Gastroesophageal sphincter (tissue), 4 donors: ENCODE results near the gene HAGHL. TPM values are rescaled to one million over a fixed set of nuclear protein-coding genes. Genes with fewer than 3 reads are reported as not detected.

Source experiments
- ATAC-seq: fragments of 150-250 bp; one replicate; pipeline ENCODE4 v1.9.1; 2016; ENCODE audit warnings: mild to moderate bottlenecking, moderate library complexity
- H3K27ac ChIP-seq, 4 donors: fragments of 200-600 bp; sonication (generic) in 3 of 4; 1 replicate in 3 of 4; 2 replicates in 1 of 4; pipeline ENCODE4 v1.5.1; 2016 to 2019
- H3K27me3 ChIP-seq: fragments of 200-600 bp; sonication (generic); one replicate; pipeline ENCODE4 v1.5.1; 2019
- H3K36me3 ChIP-seq, 2 donors: fragments of 200-600 bp; sonication (generic); one replicate each; pipeline ENCODE4 v1.5.1; 2019; ENCODE audit warnings: control low read depth in 1 of 2
- H3K4me1 ChIP-seq, 3 donors: fragments of 200-600 bp; sonication (generic); 1 replicate in 2 of 3; 2 replicates in 1 of 3; pipeline ENCODE4 v1.5.1; 2016 to 2019; ENCODE audit warnings: control low read depth in 2 of 3
- H3K4me3 ChIP-seq, 2 donors: fragments of 200-600 bp; sonication (generic); one replicate each; pipeline ENCODE4 v1.5.1; 2019; ENCODE audit warnings: mild to moderate bottlenecking in 1 of 2, moderate library complexity in 1 of 2
- H3K9me3 ChIP-seq, 3 donors: fragments of 200-600 bp; sonication (generic); one replicate each; pipeline ENCODE4 v1.5.1; 2017 to 2019; ENCODE audit warnings: control low read depth in 2 of 3
- EP300 ChIP-seq: sonication (generic); formaldehyde crosslinking; IDR thresholded peaks from one replicate; pipeline ENCODE4 v1.6.1; 2017; ENCODE audit warnings: antibody characterized with exemption, mild to moderate bottlenecking
- POLR2A ChIP-seq, 2 donors: fragments of 450-650 bp; IDR thresholded peaks; one replicate each; pipeline ENCODE4 v1.6.1; 2017; ENCODE audit warnings: antibody characterized with exemption in 2 of 2, mild to moderate bottlenecking in 2 of 2, moderate library complexity in 1 of 2
- POLR2AphosphoS5 ChIP-seq: sonication (generic); formaldehyde crosslinking; IDR thresholded peaks from one replicate; pipeline ENCODE4 v1.6.1; 2017; ENCODE audit warnings: antibody characterized with exemption
- WGBS, 2 donors: methylation state at CpG; one replicate each; pipeline ENCODE4 v1.1.5; 2018; ENCODE audit warnings: low coverage in 1 of 2; 5-methylcytosine and 5-hydroxymethylcytosine counted together
- total RNA-seq, 4 donors: library from RNA; depleted of rRNA; stranded (reverse); fragments of >200 nt; gene quantifications; one replicate each; pipeline ENCODE4 v1.1.0, GENCODE V29; 2016
- TF ChIP-seq, protein P1 (sequence below), 4 experiments: fragments of 200-600 bp in 2 of 4; fragments of 450-650 bp in 2 of 4; sonication (generic) in 1 of 4; IDR thresholded peaks; one replicate each; pipeline ENCODE4 v1.5.1; 2017 to 2019; ENCODE audit warnings: antibody characterized with exemption in 4 of 4, mild to moderate bottlenecking in 2 of 4, moderate library complexity in 2 of 4

Gene HAGHL
- total RNA-seq, 4 donors from 2014 or later, result 1.1 to 4.8 (median 2.8) TPM

DNA sequence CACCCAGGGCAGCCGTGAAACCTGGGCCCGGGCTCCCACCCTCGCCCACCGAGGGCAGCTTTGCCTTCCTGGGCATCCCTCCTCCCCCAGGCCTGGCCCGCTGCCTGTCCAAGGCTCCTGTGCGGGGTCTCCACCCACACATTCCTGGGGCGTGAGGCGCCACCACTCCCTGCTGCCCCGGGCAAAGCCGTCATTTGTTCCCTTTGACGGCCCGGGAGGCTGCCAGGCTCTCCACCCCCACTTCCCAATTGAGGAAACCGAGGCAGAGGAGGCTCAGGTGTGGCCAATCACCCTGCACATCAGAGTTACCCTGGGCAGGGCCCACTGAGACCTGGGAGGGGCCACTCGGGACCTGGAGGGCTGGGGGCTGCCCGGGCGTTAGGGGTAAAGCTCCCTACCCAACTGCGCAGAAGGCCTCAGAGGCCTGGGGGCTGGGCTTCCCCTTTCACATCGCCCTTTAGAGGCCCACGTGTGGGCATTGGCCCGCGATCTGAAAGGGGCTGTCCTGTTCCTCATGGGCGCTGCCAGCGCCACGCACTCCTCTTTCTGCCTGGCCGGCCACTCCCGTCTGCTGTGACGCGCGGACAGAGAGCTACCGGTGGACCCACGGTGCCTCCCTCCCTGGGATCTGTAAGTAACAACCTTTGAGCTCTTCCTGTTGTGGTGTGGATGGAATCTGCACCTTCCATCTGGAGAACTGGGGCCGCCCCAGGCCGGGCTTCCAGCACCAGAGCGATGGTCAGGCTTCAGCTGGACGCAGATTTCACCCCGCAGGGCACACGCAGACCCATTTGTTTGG, 33.8 kb downstream of the HAGHL start, which contains the start of gene MSLN:
TSS of gene MSLN (plus strand) at position 190 of the 799 bp plus-strand sequence. CDS start 1,947 bp downstream, outside the sequence.
- WGBS, 2 donors, result 40 to 88% methylated on average over 1 to 10 of the region's 37 CpGs
- ATAC-seq, result no peak
- Histone ChIP-seq H3K27me3 (peaks cover 57% of the 10 kb centered on the region), H3K36me3 (no peaks in the 10 kb centered on the region), H3K4me3 (no peak within 1 kb of the TSS), H3K9me3 (no peaks in the 10 kb centered on the region), H3K27ac (no peak within 1 kb of the TSS), H3K4me1 (no peaks in the 10 kb centered on the region)
- TF ChIP-seq POLR2AphosphoS5, result no peak
- TF ChIP-seq, protein P1, sequence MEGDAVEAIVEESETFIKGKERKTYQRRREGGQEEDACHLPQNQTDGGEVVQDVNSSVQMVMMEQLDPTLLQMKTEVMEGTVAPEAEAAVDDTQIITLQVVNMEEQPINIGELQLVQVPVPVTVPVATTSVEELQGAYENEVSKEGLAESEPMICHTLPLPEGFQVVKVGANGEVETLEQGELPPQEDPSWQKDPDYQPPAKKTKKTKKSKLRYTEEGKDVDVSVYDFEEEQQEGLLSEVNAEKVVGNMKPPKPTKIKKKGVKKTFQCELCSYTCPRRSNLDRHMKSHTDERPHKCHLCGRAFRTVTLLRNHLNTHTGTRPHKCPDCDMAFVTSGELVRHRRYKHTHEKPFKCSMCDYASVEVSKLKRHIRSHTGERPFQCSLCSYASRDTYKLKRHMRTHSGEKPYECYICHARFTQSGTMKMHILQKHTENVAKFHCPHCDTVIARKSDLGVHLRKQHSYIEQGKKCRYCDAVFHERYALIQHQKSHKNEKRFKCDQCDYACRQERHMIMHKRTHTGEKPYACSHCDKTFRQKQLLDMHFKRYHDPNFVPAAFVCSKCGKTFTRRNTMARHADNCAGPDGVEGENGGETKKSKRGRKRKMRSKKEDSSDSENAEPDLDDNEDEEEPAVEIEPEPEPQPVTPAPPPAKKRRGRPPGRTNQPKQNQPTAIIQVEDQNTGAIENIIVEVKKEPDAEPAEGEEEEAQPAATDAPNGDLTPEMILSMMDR (IDR thresholded peaks at IDR 0.05), result no peak
- TF ChIP-seq POLR2A (IDR thresholded peaks at IDR 0.05), result no peak
- no peak for TF ChIP-seq EP300

DNA sequence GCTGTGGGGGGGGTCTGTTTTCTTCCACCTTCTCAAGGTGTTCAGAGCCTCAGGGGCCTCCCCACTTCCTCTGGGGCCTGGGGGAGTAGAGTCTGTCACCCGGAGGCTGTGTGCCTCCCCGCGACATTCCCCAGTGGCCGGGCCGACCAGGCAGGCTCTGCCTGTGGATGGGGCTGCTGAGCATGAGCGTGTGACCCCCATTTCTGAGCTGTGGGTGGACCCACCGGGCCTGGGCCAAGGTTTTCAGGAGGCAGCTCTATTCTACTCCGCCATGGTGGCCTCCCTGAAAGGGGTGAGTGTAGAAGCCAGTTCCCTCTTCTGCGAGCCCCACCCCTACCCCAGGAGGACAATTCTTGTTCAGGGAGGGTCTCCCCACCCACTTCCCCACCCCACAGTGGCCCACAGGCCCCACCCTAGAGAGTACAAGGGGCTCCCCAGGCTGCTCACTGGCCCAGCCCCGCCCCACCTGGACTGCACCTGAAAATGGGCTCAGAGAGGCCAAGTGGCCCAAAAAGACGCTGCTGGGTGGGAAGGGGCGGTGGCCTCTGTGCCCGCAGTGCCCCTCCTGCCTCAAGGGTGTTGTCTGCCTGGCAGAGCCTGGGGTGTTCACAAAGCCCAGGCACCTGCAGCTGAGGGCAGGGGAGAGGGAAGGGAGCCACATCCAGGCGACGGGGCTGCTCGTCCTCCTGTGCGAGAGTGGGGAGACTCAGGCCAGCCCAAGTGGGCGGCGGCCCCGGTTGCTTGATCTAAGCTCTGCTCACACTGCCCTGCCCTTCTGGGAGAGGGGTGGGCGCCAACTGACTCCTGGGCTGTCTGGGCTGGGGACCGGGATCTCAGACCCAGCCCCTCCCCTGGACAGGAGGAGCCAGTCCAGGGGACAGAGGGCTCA, 35.0 kb downstream of the HAGHL start:
- Histone ChIP-seq H3K36me3 (no peaks in the 10 kb centered on the region), H3K4me1 (no peaks in the 10 kb centered on the region), H3K27me3 (peaks cover 59% of the 10 kb centered on the region), H3K9me3 (no peaks in the 10 kb centered on the region), H3K27ac (no peak overlapping the region), H3K4me3 (no peak overlapping the region)
- no peak for TF ChIP-seq POLR2AphosphoS5
- TF ChIP-seq POLR2A (IDR thresholded peaks at IDR 0.05), result no peak
- TF ChIP-seq, protein P1 (IDR thresholded peaks at IDR 0.05), result no peak
- TF ChIP-seq EP300, result no peak
- no CpG with 5 or more reads among the region's 22 CpGs for WGBS, 2 donors
- no peak for ATAC-seq

DNA sequence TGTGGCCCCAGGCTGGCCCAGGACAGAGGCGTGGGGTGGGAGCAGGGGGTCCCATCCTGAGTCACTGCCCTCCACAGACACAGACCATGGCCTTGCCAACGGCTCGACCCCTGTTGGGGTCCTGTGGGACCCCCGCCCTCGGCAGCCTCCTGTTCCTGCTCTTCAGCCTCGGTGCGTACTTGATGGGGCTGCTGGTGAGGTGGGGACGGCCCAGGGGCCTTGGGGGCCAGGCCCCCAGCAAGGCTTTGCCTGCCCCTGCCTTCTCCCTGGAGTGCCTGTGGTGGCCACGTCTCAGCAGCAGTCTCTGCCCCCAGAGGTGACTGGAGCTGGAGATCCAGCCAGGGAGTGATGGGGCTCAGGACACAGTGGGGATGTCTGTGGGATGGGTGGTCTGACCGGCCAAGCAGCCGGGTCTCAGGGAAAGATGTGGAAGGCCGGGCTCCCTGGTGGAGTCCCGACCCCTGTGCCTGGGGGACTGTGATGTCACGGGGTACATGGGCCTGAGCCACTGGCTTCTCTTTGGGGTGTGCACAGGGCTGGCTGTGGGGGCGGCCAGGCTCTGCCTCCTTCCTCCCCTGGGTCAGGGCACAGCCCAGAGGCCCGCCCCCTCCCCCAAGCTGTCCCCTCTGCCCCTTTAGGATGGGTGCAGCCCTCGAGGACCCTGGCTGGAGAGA, 35.8 kb downstream of the HAGHL start:
- TF ChIP-seq POLR2A (IDR thresholded peaks at IDR 0.05) (no peak), POLR2AphosphoS5 (no peak), EP300 (no peak)
- TF ChIP-seq, protein P1 (IDR thresholded peaks at IDR 0.05), result no peak
- Histone ChIP-seq H3K36me3 (no peaks in the 10 kb centered on the region), H3K27me3 (peaks cover 61% of the 10 kb centered on the region), H3K4me3 (no peak overlapping the region), H3K27ac (no peak overlapping the region), H3K4me1 (no peaks in the 10 kb centered on the region), H3K9me3 (no peaks in the 10 kb centered on the region)
- no peak for ATAC-seq
- WGBS, 2 donors, result 57% methylated on average over 4 of the region's 17 CpGs; no CpG with 5 or more reads in 1 of the 2 donors

DNA sequence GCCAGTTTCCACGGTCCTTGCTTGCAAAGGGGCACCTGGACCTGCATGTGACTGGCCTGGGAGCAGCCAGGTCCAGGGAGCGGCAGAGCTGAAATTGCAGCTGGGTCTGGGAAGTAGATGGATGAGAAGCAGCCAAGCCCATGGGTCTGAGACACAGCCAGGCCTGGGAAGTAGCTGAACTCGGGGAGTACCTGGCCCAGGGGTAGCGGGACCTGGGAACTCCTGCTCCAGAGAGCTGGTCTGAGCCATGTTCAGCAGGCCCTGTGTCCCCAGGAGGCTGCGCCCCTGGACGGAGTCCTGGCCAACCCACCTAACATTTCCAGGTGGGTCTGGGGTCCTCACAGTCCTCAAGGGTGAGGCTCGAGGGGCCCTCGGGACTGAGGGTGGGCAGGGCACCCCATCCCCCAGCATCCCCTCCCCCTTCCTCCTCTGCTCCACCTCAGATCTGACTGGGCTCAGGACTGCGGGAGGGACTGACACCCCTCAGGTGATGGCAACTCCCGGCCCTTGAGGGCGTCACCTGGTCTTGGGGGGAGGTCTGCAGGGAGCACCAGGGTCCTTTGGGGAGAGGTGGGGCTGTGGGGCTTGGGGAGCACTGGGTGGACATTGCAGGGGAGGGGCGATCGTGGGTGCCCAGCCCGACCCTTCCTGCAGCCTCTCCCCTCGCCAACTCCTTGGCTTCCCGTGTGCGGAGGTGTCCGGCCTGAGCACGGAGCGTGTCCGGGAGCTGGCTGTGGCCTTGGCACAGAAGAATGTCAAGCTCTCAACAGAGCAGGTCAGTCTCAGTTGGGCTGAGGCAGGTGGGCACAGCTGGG, 36.7 kb downstream of the HAGHL start:
- no peak overlapping the region for H3K27ac ChIP-seq
- no peaks in the 10 kb centered on the region for H3K9me3 ChIP-seq
- no peaks in the 10 kb centered on the region for H3K4me1 ChIP-seq
- no CpG with 5 or more reads among the region's 21 CpGs for WGBS, 2 donors
- H3K36me3 ChIP-seq, result no peaks in the 10 kb centered on the region
- H3K27me3 ChIP-seq, result peaks cover 63% of the 10 kb centered on the region
- TF ChIP-seq, protein P1 (IDR thresholded peaks at IDR 0.05), result no peak
- no peak for TF ChIP-seq POLR2AphosphoS5
- TF ChIP-seq POLR2A (IDR thresholded peaks at IDR 0.05), result no peak
- no peak for TF ChIP-seq EP300
- H3K4me3 ChIP-seq, result no peak overlapping the region
- no peak for ATAC-seq
